Measurements from ENCODE around the gene PPP1R14D. TPM values are rescaled to one million over a fixed set of nuclear protein-coding genes. Genes with fewer than 3 reads are reported as not detected.

Gene PPP1R14D
- total and polyA plus RNA-seq, 2 donors (not counting 3 experiments of a cell fraction or from before 2014, with no cell fraction given), result not detected

- no peak for DNase-seq (ENCODE audit: low read depth, low spot score)
- H2AFZ ChIP-seq (ENCODE audit: low read depth, low read length), result no peak overlapping the region
- ChIA-PET POLR2A (no interaction called here), CTCF (interaction anchor here (1.3 to 2.3 kb wide), 3 partner anchors 17 to 40 kb away, joined by 3 to 12 read pairs (median 5); partner anchors contain the start of gene VPS18)
- no peaks in the 10 kb centered on the region for H3K9me1 ChIP-seq (replicated peaks; ENCODE audit: control insufficient read depth, extremely low read depth, insufficient read depth, low read length)
- H3K27me3 ChIP-seq (ENCODE audit: control insufficient read depth in 2 of 2, insufficient read depth in 2 of 2, low read length in 2 of 2), result no peaks in the 10 kb centered on the region
- no peak for TF ChIP-seq GATA2 (IDR thresholded peaks at IDR 0.05; ENCODE audit: insufficient read depth, insufficient read length, low read depth, low read length)
- no TSS peak for BruUV-seq (replicated peaks)
- H3K4me1 ChIP-seq (ENCODE audit: control insufficient read depth, extremely low read depth, insufficient read depth, low read length), result no peaks in the 10 kb centered on the region
- intact Hi-C loops (cut with micrococcal nuclease), result no loop called here
- no peaks in the 10 kb centered on the region for H3K36me3 ChIP-seq (ENCODE audit: control insufficient read depth in 2 of 2, extremely low read depth in 1 of 2, insufficient read depth in 2 of 2, low read length in 2 of 2)
- H4K20me1 ChIP-seq (replicated peaks; ENCODE audit: control insufficient read depth, extremely low read depth, insufficient read depth, low read length), result no peaks in the 10 kb centered on the region
- no peak overlapping the region for H3K4me3 ChIP-seq (replicated peaks in 1 of 3; ENCODE audit: insufficient read depth in 1 of 3, low read depth in 1 of 3, low read length in 3 of 3)
- H3K9ac ChIP-seq (replicated peaks; ENCODE audit: extremely low read depth, insufficient read depth, low read length), result no peak overlapping the region
- H3K4me2 ChIP-seq (ENCODE audit: insufficient read depth, low read length), result no peak overlapping the region
- no peaks in the 10 kb centered on the region for H3K79me2 ChIP-seq (ENCODE audit: control insufficient read depth, insufficient read depth, low read length)
- H3K27ac ChIP-seq (ENCODE audit: insufficient read depth, low read depth, low read length), result no peak overlapping the region
- dilution Hi-C loops (cut with MboI; ENCODE audit: extremely low pct_ligation_motif_present, low sequenced_read_pairs), result no loop called here
- no peak for FAIRE-seq
- no peaks in the 10 kb centered on the region for H3K9me3 ChIP-seq (replicated peaks; ENCODE audit: control insufficient read depth, insufficient read depth, low read length)
These were observed 25.7 kb upstream of the PPP1R14D start for GRCh38 chr15:40854161-40854560.

DNA sequence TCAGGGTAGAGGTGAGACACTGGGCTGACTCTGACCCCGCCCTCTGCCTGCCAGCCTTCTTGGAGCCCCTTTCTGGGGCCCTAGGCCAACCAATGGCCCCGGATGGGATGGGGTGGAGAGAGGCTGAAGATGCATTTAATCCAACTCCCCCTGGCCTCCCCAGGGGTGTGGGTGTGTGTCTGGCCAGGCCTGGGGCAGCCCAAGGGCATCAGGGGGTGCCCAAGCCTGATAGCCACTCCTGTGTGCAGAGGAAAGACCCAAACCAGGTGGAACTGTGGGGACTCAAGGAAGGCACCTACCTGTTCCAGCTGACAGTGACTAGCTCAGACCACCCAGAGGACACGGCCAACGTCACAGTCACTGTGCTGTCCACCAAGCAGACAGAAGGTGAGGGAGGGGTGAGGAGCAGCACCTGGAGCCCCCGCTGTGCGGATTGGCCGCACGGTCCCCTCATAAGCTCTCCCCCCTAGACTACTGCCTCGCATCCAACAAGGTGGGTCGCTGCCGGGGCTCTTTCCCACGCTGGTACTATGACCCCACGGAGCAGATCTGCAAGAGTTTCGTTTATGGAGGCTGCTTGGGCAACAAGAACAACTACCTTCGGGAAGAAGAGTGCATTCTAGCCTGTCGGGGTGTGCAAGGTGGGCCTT, 24.9 kb upstream of the PPP1R14D start:
- Histone ChIP-seq H3K9me3 (replicated peaks; ENCODE audit: control insufficient read depth, insufficient read depth, low read length) (no peaks in the 10 kb centered on the region), H2AFZ (ENCODE audit: low read depth, low read length) (no peak overlapping the region), H4K20me1 (replicated peaks; ENCODE audit: control insufficient read depth, extremely low read depth, insufficient read depth, low read length) (no peaks in the 10 kb centered on the region), H3K36me3 (ENCODE audit: control insufficient read depth in 2 of 2, extremely low read depth in 1 of 2, insufficient read depth in 2 of 2, low read length in 2 of 2) (no peaks in the 10 kb centered on the region), H3K27me3 (ENCODE audit: control insufficient read depth in 2 of 2, insufficient read depth in 2 of 2, low read length in 2 of 2) (no peaks in the 10 kb centered on the region), H3K9me1 (replicated peaks; ENCODE audit: control insufficient read depth, extremely low read depth, insufficient read depth, low read length) (no peaks in the 10 kb centered on the region), H3K4me3 (replicated peaks in 1 of 3; ENCODE audit: insufficient read depth in 1 of 3, low read depth in 1 of 3, low read length in 3 of 3) (no peak overlapping the region), H3K79me2 (ENCODE audit: control insufficient read depth, insufficient read depth, low read length) (no peaks in the 10 kb centered on the region), H3K4me1 (ENCODE audit: control insufficient read depth, extremely low read depth, insufficient read depth, low read length) (no peaks in the 10 kb centered on the region), H3K27ac (ENCODE audit: insufficient read depth, low read depth, low read length) (no peak overlapping the region), H3K9ac (replicated peaks; ENCODE audit: extremely low read depth, insufficient read depth, low read length) (no peak overlapping the region), H3K4me2 (ENCODE audit: insufficient read depth, low read length) (no peak overlapping the region)
- CTCF ChIA-PET, result interaction anchor here (2.3 kb wide), 1 partner anchor 20 kb away, joined by 5 read pairs; no protein-coding TSS in a partner anchor
- no peak for TF ChIP-seq POLR2AphosphoS5 (IDR thresholded peaks at IDR 0.05; ENCODE audit: insufficient read depth, low read depth, low read length)
- TF ChIP-seq EZH2 (IDR thresholded peaks at IDR 0.05; ENCODE audit: borderline replicate concordance, low read depth, low read length, severe bottlenecking), result no peak
- dilution Hi-C loops (cut with MboI; ENCODE audit: extremely low pct_ligation_motif_present, low sequenced_read_pairs) (no loop called here), intact Hi-C loops (cut with micrococcal nuclease) (no loop called here)
- FAIRE-seq (no peak), DNase-seq (ENCODE audit: low read depth, low spot score) (no peak)
- BruUV-seq (replicated peaks), result no TSS peak
- POLR2A ChIA-PET, result no interaction called here

All from endothelial cell of umbilical vein (primary cell).